HepG2 (cell line): Measurements from ENCODE around the gene PDP2. TPM values are rescaled to one million over a fixed set of nuclear protein-coding genes. Genes with fewer than 3 reads are reported as not detected.
A peak's percentile ranks its signal among the peaks of the same experiment; 100 is the strongest.

ENCODE experiments used
- E2F2 ChIP-seq: sonication (generic); formaldehyde crosslinking; IDR thresholded peaks from 2 replicates; pipeline ENCODE4 v1.4.0; 2020; ENCODE audit warnings: missing genetic modification reagents, borderline replicate concordance
- E2F5 ChIP-seq: sonication (generic); formaldehyde crosslinking; conservative IDR thresholded peaks from 2 replicates; pipeline ENCODE4 v1.4.0; 2020; ENCODE audit warnings: missing genetic modification reagents
- FLYWCH1 ChIP-seq: sonication (generic); formaldehyde crosslinking; IDR thresholded peaks from 2 replicates; pipeline ENCODE4 v1.8.1; 2023; ENCODE audit warnings: mild to moderate bottlenecking, missing genetic modification reagents
- FOXA3 ChIP-seq: IDR thresholded peaks from 2 replicates; pipeline ENCODE4 v1.6.1; 2016; ENCODE audit warnings: missing genetic modification reagents, missing compliant biosample characterization
- HNF4A ChIP-seq: sonication (generic); formaldehyde crosslinking; IDR thresholded peaks from 2 replicates; pipeline ENCODE4 v1.4.0; 2020; ENCODE audit warnings: missing genetic modification reagents
- KAT2B ChIP-seq: fragments of 150-350 bp; IDR thresholded peaks from 2 replicates; pipeline ENCODE4 v1.6.1; 2014; ENCODE audit warnings: low read depth, low read length, borderline replicate concordance
- KMT2A ChIP-seq: sonication (generic); formaldehyde crosslinking; IDR thresholded peaks from 2 replicates; pipeline ENCODE4 v1.4.0; 2020; ENCODE audit warnings: missing genetic modification reagents
- NFIB ChIP-seq: sonication (generic); formaldehyde crosslinking; IDR thresholded peaks from 2 replicates; pipeline ENCODE4 v1.9.0; 2021; ENCODE audit warnings: missing genetic modification reagents, mild to moderate bottlenecking, borderline replicate concordance
- PCBP2 ChIP-seq: fragments of 200-400 bp; formaldehyde crosslinking; optimal IDR thresholded peaks from 2 replicates; pipeline ENCODE3; 2018; ENCODE audit warnings: low read length, low read depth; ENCODE audit not compliant: poor library complexity, severe bottlenecking
- RCOR2 ChIP-seq: IDR thresholded peaks from 2 replicates; pipeline ENCODE4 v1.6.1; 2016; ENCODE audit warnings: missing biosample characterization, missing genetic modification reagents
- SMAD1 ChIP-seq: sonication (generic); formaldehyde crosslinking; IDR thresholded peaks from 2 replicates; pipeline ENCODE4 v1.4.0; 2020; ENCODE audit warnings: missing genetic modification reagents, low read depth, mild to moderate bottlenecking, borderline replicate concordance
- SNRNP70 ChIP-seq: fragments of 200-400 bp; formaldehyde crosslinking; IDR thresholded peaks from 2 replicates; pipeline ENCODE4 v1.6.1; 2017; ENCODE audit warnings: mild to moderate bottlenecking, low read depth, low read length, moderate library complexity
- ZFP36L1 ChIP-seq: sonication (generic); formaldehyde crosslinking; IDR thresholded peaks from 2 replicates; pipeline ENCODE4 v1.8.0; 2022; ENCODE audit warnings: mild to moderate bottlenecking, missing genetic modification reagents, moderate library complexity
- ZFY ChIP-seq: sonication (generic); formaldehyde crosslinking; IDR thresholded peaks from 2 replicates; pipeline ENCODE4 v1.4.0; 2020; ENCODE audit warnings: missing genetic modification reagents
- ZHX2 ChIP-seq, 2 experiments: sonication (generic) in 1 of 2; formaldehyde crosslinking in 1 of 2; IDR thresholded peaks; 2 replicates each; pipeline versions ENCODE4 v1.6.1 to v1.9.0; 2014 to 2022; ENCODE audit warnings: antibody characterized with exemption in 1 of 2, borderline replicate concordance in 1 of 2, inconsistent platforms in 1 of 2, low read depth in 1 of 2, missing genetic modification reagents in 1 of 2
- ZNF276 ChIP-seq: sonication (generic); formaldehyde crosslinking; IDR thresholded peaks from 2 replicates; pipeline ENCODE4 v1.4.0; 2020; ENCODE audit warnings: mild to moderate bottlenecking, low read depth, missing genetic modification reagents
- ZSCAN21 ChIP-seq: sonication (generic); formaldehyde crosslinking; IDR thresholded peaks from 2 replicates; pipeline ENCODE4 v1.8.0; 2022; ENCODE audit warnings: mild to moderate bottlenecking, missing genetic modification reagents, moderate library complexity, borderline replicate concordance
- polyA plus RNA-seq, 8 experiments: library from polyadenylated mRNA; depleted of rRNA in 3 of 8; stranded (reverse) in 7 of 8; unstranded in 1 of 8; fragments of >200 nt; fragmentation: Illumina TruSeq in 4 of 8; extraction: Trizol in 4 of 8; gene quantifications; 2 replicates each; pipeline versions ENCODE4 v1.2.1 to v1.2.3, GENCODE V29; 2011 to 2016; ENCODE audit warnings: low read depth in 4 of 8, missing spikeins in 1 of 8, mixed read lengths in 1 of 8; ENCODE audit not compliant: insufficient read depth in 1 of 8
- total RNA-seq, 5 experiments: library from RNA; depleted of rRNA; stranded (reverse); fragments of >200 nt; fragmentation: Illumina TruSeq; extraction: Trizol; gene quantifications; 2 replicates each; pipeline ENCODE4 v1.2.3, GENCODE V29; 2016; ENCODE audit warnings: low read depth in 1 of 5
- TF ChIP-seq, protein P1 (sequence below): sonication (generic); formaldehyde crosslinking; IDR thresholded peaks from 2 replicates; pipeline ENCODE4 v1.4.0; 2020; ENCODE audit warnings: low read depth, mild to moderate bottlenecking, missing genetic modification reagents

The PDP2 gene
- total and polyA plus RNA-seq, 2 of the 13 experiments (the other 11 are each of a cell fraction or from before 2014, with no cell fraction given), result 12.8 to 15.8 TPM

GRCh38 chr16:66899310-66899944, 19.1 kb downstream of the PDP2 start (continued):
- TF ChIP-seq E2F2 (no peak), ZHX2 (IDR thresholded peaks at IDR 0.05; ENCODE audit: low read depth) (no peak), ZHX2 (CRISPR knock-in tag; IDR thresholded peaks at IDR 0.05; ENCODE audit: borderline replicate concordance) (no peak), SNRNP70 (no peak), RCOR2 (no peak), KMT2A (CRISPR knock-in tag) (no peak), FLYWCH1 (CRISPR knock-in tag) (no peak), NFIB (CRISPR knock-in tag) (no peak), HNF4A (peak; percentile 55), ZFY (peak; percentile 55), ZSCAN21 (no peak), KAT2B (no peak), E2F5 (CRISPR knock-in tag) (no peak), SMAD1 (0 out of 2 replicates have a peak, but pooled peaks have one; percentile 36), ZFP36L1 (CRISPR knock-in tag) (no peak), PCBP2 (no peak), FOXA3 (CRISPR knock-in tag) (peak; percentile 45; the same call in 1 of the 2 replicates), ZNF276 (CRISPR knock-in tag) (no peak)
- TF ChIP-seq, protein P1, sequence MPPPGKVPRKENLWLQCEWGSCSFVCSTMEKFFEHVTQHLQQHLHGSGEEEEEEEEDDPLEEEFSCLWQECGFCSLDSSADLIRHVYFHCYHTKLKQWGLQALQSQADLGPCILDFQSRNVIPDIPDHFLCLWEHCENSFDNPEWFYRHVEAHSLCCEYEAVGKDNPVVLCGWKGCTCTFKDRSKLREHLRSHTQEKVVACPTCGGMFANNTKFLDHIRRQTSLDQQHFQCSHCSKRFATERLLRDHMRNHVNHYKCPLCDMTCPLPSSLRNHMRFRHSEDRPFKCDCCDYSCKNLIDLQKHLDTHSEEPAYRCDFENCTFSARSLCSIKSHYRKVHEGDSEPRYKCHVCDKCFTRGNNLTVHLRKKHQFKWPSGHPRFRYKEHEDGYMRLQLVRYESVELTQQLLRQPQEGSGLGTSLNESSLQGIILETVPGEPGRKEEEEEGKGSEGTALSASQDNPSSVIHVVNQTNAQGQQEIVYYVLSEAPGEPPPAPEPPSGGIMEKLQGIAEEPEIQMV (CRISPR knock-in tag), result no peak
